HG03571 (cell line): ENCODE measurements around the gene RGS9.
A peak's percentile ranks its signal among the peaks of the same experiment; 100 is the strongest.
"Not testable (repeated sequence)": the region's sequence is repeated elsewhere in the genome, so short reads cannot be mapped to it uniquely, and the experiment has no call there.

ENCODE experiments used
- ATAC-seq: cut with Tn5 transposase; IDR thresholded peaks from one replicate; pipeline ENCODE4 v1.9.1; 2021; ENCODE audit not compliant: unreplicated experiment

RGS9 gene

DNA sequence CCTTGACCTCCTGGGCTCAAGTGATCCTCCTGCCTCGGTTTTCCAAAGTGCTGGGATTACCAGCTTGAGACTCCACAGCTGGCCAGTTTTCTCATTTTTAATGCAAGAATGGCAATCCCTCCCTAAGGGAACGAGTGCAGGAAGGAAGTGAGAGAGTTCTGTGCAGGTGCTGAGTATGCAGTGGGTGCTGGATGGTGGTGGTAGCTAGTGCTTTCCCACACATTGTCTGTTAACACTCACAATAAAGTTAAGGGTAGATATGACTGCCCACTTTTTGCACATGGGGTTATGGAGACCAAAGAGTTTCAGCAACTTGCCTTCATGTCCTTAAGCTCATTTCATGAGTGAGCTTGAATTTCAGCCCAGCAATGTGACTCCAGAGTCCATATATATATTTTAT, 18.5 kb downstream of the RGS9 start:
- ATAC-seq, result peak; percentile 43

DNA sequence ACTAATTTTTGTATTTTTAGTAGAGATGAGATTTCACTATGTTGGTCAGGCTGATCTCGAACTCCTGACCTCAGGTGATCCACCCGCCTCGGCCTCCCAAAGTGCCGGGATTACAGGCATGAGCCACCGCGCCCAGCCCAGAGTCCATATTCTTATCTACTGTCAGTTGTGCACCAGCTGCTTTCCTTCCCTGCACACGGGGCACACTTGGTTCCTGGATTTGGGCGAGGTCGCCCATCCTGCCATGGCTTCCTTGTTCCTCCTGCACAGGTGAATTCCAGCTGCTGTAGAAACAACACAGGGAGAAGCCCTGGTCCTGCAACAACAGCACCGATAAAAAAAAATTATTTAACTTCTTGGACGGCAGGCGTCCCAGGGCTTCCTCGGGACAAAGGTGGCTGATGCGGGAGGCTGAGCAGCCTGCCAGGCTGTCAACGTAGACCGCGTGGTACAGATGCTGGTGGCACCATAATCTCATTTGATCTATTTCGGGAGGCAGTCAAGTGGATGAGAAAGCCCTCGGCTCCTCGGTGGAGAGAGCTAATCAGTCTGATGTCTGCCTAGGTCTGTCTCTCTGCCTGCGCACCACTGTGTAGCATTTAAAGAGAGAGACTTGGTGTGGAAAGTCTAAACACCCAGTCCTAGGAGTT, 19.1 kb downstream of the RGS9 start:
- no peak for ATAC-seq

DNA sequence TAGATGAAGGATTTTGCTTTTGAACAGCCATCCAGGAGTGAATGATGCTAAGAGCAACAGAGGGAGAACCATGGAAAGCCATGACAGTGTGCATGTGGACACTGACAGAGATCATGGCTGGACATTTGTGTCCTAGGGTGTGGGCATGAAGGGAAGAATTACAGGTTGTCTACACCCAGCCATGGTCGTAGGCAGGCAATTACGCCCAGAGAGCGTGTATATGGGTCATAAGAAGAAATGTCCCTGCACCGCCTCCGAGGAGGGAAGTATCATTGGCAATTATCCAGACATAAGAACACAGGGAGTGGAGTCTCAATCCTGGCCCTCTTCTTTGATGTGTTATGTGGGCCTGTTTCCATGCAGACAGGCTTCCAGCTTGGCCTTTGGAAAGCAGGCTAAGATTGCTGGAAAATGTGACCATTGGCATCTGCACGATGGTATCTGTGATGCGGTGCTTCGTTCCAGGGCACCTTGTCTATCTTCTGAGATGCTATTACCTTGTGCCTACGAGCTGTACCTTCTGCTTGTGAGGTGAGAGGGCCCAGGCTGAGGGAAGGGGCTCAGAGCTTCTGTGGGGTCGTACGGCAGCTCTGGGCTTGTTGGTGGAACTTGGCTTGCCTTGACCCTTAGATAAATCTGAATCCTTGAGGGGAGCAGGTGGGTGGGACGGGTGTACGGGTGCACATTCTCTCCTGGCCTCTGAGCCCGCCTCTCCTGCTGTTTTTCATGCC, 19.8 kb downstream of the RGS9 start:
- no peak for ATAC-seq

DNA sequence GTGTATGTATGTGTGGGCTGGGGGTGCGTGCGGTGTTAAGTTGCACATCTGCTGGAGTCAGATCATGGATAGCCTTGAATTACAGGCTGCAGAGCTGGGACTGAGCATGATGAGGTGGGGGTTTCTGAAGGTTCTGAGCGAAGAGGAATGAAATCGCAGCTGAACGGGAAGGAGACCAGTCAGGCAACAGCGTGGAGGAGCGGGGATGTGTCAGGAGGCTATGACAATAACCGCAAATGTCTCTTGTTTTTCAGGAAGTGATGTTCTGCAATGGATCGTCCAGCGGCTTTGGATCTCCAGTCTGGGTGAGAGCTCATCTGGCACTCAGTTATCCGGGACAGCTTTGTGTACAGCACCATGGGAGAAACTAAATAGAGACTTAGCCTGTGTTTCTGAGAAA, 20.9 kb downstream of the RGS9 start:
- ATAC-seq, result no peak

DNA sequence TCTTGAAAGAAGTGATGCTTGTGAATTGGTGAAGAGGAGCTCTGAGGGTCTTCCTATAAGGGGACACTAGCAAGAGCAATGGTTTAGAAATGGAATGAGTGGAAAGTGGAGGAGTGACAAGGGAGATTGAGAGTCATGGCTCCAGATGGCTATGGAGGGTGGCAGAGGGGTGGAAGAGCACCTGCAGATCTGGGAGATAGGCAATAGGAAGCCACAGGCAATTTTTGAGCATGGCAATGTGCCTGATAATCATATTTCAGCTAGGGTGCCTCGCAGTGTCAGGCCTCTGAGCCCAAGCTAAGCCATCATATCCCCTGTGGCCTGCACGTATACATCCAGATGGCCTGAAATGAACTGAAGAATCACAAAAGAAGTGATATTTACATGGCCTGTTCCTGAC, 21.5 kb downstream of the RGS9 start:
- ATAC-seq, result no peak

DNA sequence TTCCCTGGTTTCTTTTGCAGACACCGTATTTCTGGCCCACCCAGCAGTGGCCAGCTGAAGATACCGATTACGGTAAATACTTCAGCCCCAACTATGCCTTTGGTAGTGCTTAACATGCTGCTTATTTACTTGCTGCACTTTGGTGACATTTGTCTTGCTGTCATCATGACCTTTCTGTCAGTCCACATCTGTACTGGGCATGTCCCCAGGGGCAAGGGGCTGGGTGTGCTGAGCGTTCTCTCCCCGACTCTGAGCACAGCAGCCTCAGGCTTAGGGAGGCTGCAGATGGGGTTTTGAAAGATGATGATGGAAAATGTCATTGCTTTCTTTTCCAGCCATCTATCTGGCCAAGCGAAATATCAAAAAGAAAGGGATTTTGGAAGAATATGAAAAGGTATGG, 23.3 kb downstream of the RGS9 start:
- no peak for ATAC-seq

DNA sequence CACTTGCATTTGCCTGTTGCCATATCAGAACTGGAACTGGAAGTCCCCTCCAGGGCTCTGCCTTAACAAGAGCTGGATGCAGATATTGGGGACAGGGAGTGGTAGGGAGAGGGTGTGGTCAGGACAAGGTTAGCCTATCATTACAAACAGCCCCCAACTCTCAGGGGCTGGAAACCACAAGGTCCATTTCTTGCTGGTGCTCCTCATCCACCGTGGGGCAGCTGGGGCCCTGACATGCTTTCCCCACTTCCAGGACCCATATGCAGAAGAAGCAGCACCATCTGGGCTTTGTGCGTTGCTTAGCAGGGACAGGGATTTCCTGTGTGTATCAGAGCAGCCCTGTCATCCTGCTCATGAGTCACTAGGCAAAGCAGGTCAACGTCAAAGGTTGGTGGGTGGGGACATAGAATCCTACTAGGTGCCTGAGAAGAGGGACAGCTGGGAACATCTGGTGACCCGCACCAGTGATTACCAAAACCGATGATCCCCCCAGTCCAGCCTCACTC, 26.9 kb downstream of the RGS9 start:
- peak; percentile 91 for ATAC-seq

DNA sequence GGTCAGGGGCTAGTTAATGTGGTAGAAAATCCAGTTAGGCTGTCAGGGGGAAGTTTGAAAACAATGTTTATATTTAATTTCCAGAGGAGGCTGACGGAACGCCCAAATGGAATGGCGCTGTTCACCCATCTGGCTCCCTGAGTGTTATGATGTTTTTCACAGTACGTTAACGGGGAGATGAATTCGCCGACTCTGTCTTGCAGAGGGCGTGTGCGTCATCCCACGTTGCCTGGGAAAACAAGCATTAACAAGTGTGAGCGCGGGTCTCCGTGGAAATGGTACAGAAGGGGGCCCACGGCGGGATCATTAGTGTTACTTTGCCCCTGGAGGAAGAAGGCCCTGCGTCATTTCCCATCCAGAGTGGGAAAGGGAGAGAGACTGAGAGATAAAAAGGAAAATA, 29.6 kb downstream of the RGS9 start:
- no peak for ATAC-seq

DNA sequence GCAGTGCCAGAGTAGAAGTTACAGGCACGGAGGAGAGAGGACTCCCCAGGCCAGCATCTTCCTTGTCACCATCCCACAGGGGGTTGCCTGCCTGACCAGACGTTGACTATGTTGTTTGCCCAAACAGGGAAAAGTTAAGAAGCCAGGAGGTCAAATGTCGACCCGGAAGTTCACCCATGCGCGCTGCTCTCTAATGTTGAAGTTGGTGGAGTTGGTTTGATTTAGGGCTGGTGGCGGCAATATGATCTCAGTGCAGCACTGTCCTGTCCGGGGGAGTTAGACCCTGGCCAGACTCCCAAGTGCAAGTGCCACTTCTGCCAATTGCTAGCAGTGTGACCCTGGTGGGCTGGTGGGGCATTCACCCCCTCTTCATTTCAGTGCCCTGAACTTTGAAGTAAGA, 30.4 kb downstream of the RGS9 start:
- ATAC-seq, result no peak

DNA sequence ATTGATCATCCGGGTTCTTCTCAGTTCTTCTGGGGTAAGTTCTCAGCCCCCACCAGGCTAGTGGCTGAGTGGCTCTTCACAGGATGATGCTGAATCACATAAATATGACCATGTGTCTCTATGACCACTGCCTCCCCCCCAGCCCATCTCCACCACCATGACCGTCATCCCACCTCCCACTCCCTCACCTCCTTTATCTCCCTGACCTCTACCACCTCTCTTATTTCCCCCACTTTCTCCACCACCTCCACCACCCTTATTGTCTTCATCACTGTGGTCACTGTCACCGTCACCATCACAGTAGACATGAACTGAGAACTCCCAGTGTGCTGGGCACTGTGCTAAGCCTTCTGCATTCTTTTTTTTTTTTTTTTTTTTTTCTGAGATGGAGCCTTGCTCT, 32.5 kb downstream of the RGS9 start:
- no peak for ATAC-seq

DNA sequence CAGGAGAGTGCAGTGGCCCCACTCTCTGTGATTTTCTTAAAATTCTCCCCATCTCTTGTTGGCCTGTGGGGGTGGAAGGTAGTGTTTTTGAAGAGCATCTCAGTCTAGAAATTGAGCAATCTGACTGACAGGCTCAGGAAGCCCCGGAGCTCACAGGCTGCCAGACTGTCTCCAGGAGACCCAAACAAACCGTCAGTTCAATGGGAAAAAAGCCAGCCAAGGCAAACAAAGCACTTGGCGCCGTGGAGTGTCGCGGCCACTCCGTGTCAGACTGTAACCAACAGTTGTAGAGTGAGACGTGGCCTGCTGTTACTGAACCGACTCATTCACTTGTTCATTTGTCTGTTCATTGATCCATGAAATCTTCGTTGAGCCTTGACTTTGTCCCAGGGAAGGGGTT, 33.7 kb downstream of the RGS9 start:
- no peak for ATAC-seq

DNA sequence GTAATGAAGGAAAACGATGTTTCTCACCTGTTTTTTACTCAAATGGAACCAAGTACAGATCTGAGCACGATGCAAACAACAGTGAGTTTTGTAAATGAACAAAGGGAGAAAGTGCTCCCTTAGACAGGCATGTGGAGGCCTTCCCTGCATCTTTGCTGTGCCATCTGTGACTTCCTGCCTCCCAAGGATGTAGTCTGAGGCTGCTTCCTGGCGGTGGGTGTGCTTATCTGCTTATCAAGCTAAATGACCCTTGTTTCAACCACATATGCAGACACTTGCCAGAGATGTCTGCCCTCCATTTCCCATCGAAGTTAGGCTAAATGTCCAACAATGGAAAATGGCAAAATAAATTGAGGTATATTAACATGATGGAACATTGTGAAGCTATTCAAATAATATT, 34.6 kb downstream of the RGS9 start:
- ATAC-seq, result no peak

DNA sequence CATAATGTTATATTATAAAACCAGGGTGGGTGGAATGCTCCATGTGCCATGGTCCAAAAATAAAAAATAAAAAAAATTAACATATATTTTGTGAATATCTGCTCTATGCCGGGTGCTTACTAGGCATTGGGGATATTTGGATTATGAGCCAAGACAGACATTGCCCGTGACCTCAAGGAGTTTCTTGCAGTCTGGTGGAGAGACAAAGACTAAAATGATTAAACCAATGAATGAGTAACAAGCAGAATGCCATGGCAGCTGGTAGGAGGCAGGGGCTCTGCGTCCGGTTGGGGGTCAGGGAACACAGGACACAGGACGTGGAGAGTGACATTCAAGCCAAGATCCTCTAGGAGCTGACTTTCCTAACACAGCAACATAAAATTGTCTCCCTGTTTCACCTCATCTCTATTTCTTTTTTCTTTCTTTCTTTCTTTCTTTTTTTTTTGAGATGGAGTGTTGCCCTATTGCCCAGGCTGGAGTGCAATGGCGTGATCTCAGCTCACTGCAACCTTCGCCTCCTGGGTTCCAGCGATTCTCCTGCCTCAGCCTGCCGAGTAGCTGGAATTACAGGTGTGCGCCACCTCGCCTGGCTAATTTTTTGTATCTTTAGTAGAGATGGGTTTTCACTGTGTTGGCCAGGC, 35.4 kb downstream of the RGS9 start:
- ATAC-seq, result no peak

DNA sequence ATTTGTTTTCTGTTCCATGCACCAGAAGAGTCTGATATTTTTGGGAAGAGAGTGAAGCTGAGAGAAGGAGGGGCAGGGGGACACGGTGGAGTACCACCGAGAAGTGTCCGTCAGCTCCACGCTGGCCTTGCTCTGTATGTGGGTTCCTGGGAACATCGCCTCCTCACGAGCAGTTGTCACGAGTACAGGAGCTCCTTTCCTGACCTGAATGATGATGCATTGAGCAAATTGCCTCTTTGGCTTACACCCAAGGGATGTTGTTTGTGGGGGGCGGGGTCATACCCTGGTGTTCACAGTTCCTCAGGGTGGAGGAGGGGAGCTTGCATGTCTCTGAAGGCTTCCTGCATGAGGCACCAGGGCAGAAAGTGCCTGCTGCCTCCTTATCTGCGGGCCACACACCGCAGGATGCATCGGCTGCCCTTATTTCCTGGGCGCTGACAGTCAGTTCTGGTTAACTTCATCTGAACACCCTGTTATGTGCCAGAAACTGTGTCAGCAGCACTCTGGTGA, 36.2 kb downstream of the RGS9 start:
- ATAC-seq, result no peak

DNA sequence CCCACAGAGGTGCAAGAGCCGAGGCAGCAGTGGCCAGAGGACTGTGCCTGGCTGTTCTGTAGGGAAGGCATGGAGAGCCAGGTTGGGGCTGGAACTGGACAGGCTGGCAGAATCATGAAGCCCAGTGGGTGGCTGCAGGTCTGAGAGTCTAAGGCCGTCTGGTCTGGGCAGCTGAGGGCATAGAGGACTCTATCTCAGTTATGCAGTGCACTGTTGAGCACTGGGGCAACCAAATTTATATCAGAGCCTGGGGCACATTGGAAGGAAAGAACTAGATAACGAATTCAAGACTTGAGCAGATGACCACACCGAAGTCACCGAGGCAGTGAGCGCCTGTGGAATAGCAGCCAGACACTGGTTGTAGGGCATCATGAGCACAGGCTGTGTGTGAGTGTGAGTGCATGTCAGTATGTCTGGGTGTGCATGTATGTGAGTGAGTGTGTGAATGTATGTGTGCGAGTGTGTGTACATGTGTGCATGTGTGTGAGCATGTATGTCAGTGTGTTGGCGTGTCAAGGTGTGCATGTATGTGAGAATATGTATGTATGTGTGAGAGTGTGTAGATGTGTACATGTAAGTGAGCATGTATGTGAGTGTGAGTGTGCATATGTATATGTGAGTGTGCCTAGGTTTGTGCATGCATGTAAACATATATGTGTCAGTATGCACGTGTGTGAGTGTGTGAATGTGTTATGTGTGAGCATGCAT, 37.0 kb downstream of the RGS9 start:
- no peak for ATAC-seq

DNA sequence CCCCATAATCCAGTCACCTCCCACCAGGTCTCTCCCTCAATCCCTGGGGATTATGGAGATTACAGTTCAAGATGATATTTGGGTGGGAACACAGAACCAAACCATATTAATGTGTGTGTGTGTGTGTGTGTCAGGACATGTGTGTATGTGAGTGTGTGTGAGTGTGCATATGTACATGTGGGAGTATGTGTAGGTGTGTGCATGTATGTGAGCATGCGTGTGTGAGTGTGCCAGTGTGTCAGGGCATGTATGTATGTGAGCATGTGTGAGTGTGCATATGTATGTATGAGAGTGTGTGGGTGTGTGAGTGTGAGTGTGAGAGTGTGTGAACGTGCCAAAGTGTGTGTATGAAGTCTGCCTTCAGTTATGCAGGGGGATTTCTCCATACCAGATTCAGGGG, 37.8 kb downstream of the RGS9 start:
- ATAC-seq, result no peak

DNA sequence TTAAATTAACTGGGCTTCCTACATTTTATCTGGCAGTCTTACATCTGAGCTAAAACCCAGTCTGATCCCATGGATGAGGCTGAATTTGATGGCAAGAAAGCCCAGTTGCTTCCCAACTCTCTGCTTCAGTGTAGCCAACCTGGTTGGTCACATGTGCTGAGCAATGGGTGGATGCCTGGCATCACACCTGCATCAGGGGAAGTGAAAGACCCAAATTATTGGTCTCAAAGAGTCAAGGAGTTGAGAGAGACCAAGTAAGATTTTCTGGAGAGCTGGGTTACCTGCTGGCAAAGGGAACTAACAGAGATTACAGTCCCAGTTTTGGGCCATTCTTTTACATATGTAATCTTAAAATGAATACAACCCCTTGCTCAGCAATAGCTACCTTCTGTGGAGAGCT, 38.8 kb downstream of the RGS9 start:
- ATAC-seq, result no peak

DNA sequence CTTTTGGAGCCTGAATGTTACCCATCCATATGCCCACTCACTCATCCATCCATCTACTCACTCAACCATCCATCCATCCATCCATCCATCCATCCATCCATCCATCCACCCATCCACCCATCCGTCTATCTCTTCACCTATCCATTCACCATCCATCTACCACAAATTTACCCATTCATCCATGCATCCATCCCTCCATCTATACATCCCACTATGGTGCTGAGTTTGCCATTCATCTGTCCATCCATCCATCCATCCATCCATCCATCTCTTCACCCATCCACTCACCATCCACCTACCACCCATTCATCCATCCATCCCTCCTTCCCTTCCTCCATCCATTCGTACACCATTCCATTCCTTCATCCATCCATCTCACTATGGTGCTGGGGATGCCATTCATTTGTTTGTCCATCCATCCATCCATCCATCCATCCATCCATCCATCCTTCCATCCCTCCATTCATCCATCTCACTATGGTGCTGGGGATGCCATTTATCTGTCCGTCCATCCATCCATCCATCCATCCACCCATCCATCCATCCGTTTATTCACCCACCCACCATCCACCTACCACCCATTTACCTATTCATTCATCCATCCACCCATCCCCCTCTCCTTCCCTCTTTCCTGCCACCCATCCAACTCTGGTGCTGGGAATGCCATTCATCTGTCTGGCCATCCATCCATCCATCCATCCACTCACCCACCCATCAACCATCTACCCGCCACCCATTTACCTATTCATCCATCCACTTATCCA, 39.7 kb downstream of the RGS9 start:
- no peak for ATAC-seq

DNA sequence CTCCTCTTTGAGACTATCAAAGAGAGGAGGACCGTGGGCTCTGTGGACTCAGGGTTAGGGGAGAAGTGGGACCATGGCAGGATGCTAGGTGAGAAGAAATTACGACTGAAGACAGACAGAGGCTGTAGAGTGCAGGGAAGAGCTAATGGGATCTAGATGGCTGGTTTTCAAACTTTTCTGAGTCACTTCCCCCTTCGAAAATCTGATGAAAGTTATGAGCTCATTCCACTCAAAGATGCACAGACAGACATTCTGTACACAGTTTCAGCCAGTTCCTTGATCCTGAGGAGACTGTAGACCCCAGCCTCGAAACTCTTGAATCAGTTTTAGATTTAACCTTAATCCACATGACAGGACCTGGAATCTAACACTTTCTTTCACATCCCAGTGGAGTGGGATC, 40.7 kb downstream of the RGS9 start:
- ATAC-seq, result no peak

DNA sequence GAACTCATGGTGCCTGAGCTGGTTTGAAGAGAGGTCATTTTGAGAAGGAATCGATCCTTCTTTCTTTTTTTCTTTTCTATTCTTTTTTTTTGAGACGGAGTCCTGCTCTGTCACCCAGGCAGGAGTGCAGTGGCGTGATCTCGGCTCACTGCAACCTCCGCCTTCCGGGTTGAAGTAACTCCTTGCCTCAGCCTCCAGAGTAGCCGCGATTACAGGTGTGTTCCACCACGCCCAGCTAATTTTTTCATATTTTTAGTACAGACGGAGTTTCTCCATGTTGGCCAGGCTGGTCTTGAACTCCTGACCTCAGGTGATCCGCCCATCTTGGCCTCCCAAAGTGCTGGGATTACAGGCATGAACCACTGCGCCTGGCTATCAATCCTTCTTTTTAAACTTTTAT, 43.1 kb downstream of the RGS9 start:
- not testable (repeated sequence) for ATAC-seq

DNA sequence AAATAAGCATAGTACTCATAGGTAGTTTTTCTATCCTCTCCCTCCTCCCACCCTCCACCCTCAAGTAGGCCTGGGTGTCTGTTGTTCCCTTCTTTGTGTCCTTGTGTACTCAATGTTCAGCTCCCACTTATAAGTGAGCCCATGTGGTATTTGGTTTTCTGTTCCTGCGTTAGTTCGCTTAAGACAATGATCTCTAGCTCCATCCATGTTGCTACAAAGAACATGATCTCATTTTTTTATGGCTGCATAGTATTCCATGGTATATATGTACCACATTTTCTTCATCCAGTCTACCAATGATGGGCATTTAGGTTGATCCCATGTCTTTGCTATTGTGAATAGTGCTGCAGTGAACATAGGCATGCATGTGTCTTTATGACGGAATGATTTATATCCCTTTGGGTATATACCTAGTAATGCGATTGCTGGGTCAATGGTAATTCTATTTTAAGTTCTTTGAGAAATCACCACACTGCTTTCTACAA, 43.6 kb downstream of the RGS9 start:
- ATAC-seq, result not testable (repeated sequence)
